Neural progenitor cell (in vitro differentiated cells): ENCODE measurements around the gene DRAXIN. TPM values are rescaled to one million over a fixed set of nuclear protein-coding genes. Genes with fewer than 3 reads are reported as not detected.

Source experiments
- DNase-seq: peaks from one replicate; pipeline ENCODE4 v3.0.0-alpha.2; 2016; ENCODE audit warnings: low spot score
- H2AFZ ChIP-seq: fragments of 200-600 bp; sonication (generic); replicated peaks from 2 replicates; pipeline ENCODE4 v1.6.1; 2016; ENCODE audit warnings: antibody characterized with exemption
- H3F3A ChIP-seq: fragments of 200-600 bp; sonication (generic); 2 replicates; pipeline ENCODE4 v1.6.1; 2016; ENCODE audit warnings: antibody characterized with exemption, low read depth
- H3K27ac ChIP-seq: fragments of 200-600 bp; sonication (generic); 2 replicates; pipeline ENCODE4 v1.5.1; 2016; ENCODE audit warnings: mild to moderate bottlenecking
- H3K27me3 ChIP-seq: fragments of 200-600 bp; sonication (generic); 2 replicates; pipeline ENCODE4 v1.6.1; 2016; ENCODE audit warnings: mild to moderate bottlenecking, moderate library complexity
- H3K36me3 ChIP-seq: fragments of 200-600 bp; sonication (generic); 2 replicates; pipeline ENCODE4 v1.5.1; 2016
- H3K4me1 ChIP-seq: fragments of 200-600 bp; sonication (generic); 2 replicates; pipeline ENCODE4 v1.6.1; 2016; ENCODE audit warnings: mixed run types
- H3K4me2 ChIP-seq: fragments of 200-600 bp; sonication (generic); 2 replicates; pipeline ENCODE4 v1.6.1; 2016
- H3K4me3 ChIP-seq: fragments of 200-600 bp; sonication (generic); 2 replicates; pipeline ENCODE4 v1.5.1; 2016
- H3K79me2 ChIP-seq: fragments of 200-600 bp; sonication (generic); 2 replicates; pipeline ENCODE4 v1.6.1; 2016; ENCODE audit warnings: low read depth
- H3K9ac ChIP-seq: fragments of 200-600 bp; sonication (generic); 2 replicates; pipeline ENCODE4 v1.6.1; 2016
- H3K9me3 ChIP-seq: fragments of 200-600 bp; sonication (generic); 2 replicates; pipeline ENCODE4 v1.5.1; 2016; ENCODE audit warnings: low read depth
- H4K20me1 ChIP-seq: fragments of 200-600 bp; sonication (generic); 2 replicates; pipeline ENCODE4 v1.6.1; 2016; ENCODE audit warnings: low read depth
- H3K27ac Mint-ChIP-seq: 3 replicates; pipeline ENCODE4 v1.8.0; 2021; ENCODE audit warnings: mixed read lengths
- H3K27me3 Mint-ChIP-seq: 2 replicates; pipeline ENCODE4 v1.8.0; 2022; ENCODE audit warnings: low read depth, mild to moderate bottlenecking, inconsistent platforms, moderate library complexity, mixed read lengths; ENCODE audit not compliant: insufficient read depth
- H3K36me3 Mint-ChIP-seq: 3 replicates; pipeline ENCODE4 v1.8.0; 2021; ENCODE audit warnings: mixed read lengths
- H3K4me1 Mint-ChIP-seq: 3 replicates; pipeline ENCODE4 v1.8.0; 2021; ENCODE audit warnings: mixed read lengths
- H3K4me3 Mint-ChIP-seq: 3 replicates; pipeline ENCODE4 v1.8.0; 2021; ENCODE audit warnings: mild to moderate bottlenecking, moderate library complexity, mixed read lengths
- H3K9me3 Mint-ChIP-seq: 3 replicates; pipeline ENCODE4 v1.8.0; 2020; ENCODE audit warnings: mixed read lengths
- EZH2 ChIP-seq: fragments of 200-600 bp; sonication (generic); IDR thresholded peaks from 2 replicates; pipeline ENCODE4 v1.6.1; 2017; ENCODE audit warnings: antibody characterized with exemption, mild to moderate bottlenecking, moderate library complexity
- EZH2phosphoT487 ChIP-seq: fragments of 200-600 bp; sonication (generic); IDR thresholded peaks from 2 replicates; pipeline ENCODE4 v1.6.1; 2017; ENCODE audit warnings: antibody characterized with exemption
- total RNA-seq: library from RNA; depleted of rRNA; stranded (reverse); fragments of >200 nt; gene quantifications from 2 replicates; pipeline ENCODE4 v1.2.3, GENCODE V29; 2015; ENCODE audit warnings: low replicate concordance
- TF ChIP-seq, protein P1 (sequence below): fragments of 200-600 bp; sonication (generic); IDR thresholded peaks from 2 replicates; pipeline ENCODE4 v1.5.1; 2017; ENCODE audit warnings: antibody characterized with exemption, mild to moderate bottlenecking

Gene DRAXIN
- total RNA-seq, 1 donor from 2014 or later = 27.1 TPM

DNA sequence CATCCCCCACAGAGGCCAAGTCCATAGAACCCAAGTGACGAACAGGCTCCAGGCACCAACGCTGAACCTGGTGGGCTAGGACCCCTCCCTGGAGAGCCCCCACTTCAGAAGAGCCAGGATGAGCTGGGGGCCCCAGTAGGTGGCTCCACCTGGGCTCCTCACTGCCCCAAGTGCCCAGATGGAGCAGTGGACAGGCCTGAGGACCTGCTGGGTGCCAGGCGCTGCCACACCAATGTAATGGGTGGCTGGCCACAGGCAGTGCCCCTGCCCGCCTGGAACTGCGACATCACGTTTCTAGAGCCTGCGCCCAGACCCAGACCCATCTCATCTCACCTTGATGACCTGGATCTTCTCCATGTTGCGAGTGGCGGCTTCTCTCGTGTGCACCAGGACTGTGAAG lies 16.2 kb upstream of the DRAXIN start:
- Mint-ChIP-seq H3K4me1 (peaks cover 7% of the 10 kb centered on the region), H3K9me3 (no peaks in the 10 kb centered on the region), H3K27me3 (peaks cover 2% of the 10 kb centered on the region), H3K4me3 (no peak overlapping the region), H3K27ac (no peak overlapping the region), H3K36me3 (peaks cover 12% of the 10 kb centered on the region)
- H2AFZ ChIP-seq = no peak overlapping the region
- TF ChIP-seq EZH2phosphoT487 (no peak), EZH2 (no peak)
- TF ChIP-seq, protein P1, sequence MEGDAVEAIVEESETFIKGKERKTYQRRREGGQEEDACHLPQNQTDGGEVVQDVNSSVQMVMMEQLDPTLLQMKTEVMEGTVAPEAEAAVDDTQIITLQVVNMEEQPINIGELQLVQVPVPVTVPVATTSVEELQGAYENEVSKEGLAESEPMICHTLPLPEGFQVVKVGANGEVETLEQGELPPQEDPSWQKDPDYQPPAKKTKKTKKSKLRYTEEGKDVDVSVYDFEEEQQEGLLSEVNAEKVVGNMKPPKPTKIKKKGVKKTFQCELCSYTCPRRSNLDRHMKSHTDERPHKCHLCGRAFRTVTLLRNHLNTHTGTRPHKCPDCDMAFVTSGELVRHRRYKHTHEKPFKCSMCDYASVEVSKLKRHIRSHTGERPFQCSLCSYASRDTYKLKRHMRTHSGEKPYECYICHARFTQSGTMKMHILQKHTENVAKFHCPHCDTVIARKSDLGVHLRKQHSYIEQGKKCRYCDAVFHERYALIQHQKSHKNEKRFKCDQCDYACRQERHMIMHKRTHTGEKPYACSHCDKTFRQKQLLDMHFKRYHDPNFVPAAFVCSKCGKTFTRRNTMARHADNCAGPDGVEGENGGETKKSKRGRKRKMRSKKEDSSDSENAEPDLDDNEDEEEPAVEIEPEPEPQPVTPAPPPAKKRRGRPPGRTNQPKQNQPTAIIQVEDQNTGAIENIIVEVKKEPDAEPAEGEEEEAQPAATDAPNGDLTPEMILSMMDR = no peak
- H3K9ac ChIP-seq = no peak overlapping the region
- H3F3A ChIP-seq = peaks cover 9% of the 10 kb centered on the region
- H3K4me2 ChIP-seq = no peak overlapping the region
- no peaks in the 10 kb centered on the region for H3K36me3 ChIP-seq
- peaks cover 38% of the 10 kb centered on the region for H4K20me1 ChIP-seq
- no peaks in the 10 kb centered on the region for H3K4me1 ChIP-seq
- H3K27ac ChIP-seq = no peak overlapping the region
- no peak for DNase-seq
- H3K9me3 ChIP-seq = no peaks in the 10 kb centered on the region
- H3K27me3 ChIP-seq = no peaks in the 10 kb centered on the region
- H3K4me3 ChIP-seq = no peak overlapping the region
- peaks cover 27% of the 10 kb centered on the region for H3K79me2 ChIP-seq

DNA sequence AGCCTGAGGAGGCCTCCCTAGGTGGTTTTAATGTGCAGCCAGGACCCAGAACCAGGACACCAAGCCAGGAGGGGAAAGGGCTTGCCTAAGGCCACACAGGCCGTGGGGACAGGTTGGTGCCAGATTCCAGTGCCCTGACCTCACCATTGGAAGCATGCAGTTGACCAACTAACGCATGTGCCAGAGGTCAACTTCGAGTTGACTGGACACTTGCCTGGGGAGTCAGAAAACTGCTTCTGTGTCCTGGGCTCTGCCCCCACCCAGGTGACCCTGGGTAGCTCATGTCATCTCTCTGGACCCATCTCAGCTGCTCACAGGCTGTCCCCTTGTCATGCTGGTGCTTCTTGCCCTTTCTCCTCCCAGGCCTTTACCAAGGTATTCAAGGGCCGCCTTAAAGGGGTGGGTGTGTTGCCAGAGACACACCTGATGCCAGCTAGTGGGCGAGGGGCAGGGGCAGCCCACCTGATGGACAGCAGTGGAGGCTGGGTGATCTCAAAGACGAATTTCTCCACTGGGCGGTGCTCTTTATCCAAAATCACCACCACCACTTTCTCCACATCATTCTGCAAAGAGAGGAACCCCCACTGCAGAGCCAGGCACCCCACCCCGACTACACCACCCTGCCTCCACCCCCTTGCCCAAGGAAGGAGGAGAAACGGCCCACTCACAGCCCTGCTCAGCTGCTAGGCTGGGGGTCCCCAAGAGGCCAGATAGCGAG lies 15.0 kb upstream of the DRAXIN start:
- Histone ChIP-seq H3K27ac (no peak overlapping the region), H3K4me2 (no peak overlapping the region), H2AFZ (no peak overlapping the region), H3K4me1 (peaks cover under 1% of the 10 kb centered on the region), H3K9ac (no peak overlapping the region), H3K36me3 (no peaks in the 10 kb centered on the region), H3K27me3 (no peaks in the 10 kb centered on the region), H3K79me2 (peaks cover 31% of the 10 kb centered on the region), H3F3A (peaks cover 21% of the 10 kb centered on the region), H4K20me1 (peaks cover 42% of the 10 kb centered on the region), H3K9me3 (no peaks in the 10 kb centered on the region), H3K4me3 (no peak overlapping the region)
- no peak for DNase-seq
- no peak overlapping the region for H3K4me3 Mint-ChIP-seq
- no peaks in the 10 kb centered on the region for H3K9me3 Mint-ChIP-seq
- TF ChIP-seq, protein P1 = peak; percentile 16
- no peak for TF ChIP-seq EZH2phosphoT487
- no peak for TF ChIP-seq EZH2
- H3K27me3 Mint-ChIP-seq = peaks cover 2% of the 10 kb centered on the region
- peaks cover 10% of the 10 kb centered on the region for H3K36me3 Mint-ChIP-seq
- no peak overlapping the region for H3K27ac Mint-ChIP-seq
- peaks cover 8% of the 10 kb centered on the region for H3K4me1 Mint-ChIP-seq

DNA sequence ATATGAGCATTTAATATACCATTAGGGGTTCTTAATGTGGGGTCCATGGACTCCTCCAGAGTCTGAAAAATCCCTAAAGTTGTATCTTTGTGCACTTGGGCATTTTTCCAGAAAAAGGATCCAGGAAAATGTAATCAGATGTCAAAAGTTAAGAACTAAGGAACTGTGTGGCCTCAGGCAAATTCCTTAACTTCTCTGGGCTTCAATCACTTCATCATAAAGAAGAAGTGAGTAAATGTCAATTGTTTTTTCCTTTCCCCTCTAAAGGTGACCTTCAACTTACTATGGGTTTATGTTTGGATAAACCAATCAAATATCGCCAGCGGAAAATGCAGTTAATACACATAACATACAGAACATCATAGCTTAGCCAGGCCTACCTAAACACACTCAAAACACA lies 13.1 kb upstream of the DRAXIN start:
- Histone ChIP-seq H3K4me3 (no peak overlapping the region), H3K9ac (no peak overlapping the region), H3K36me3 (no peaks in the 10 kb centered on the region), H3K4me2 (no peak overlapping the region), H3K27ac (no peak overlapping the region), H3F3A (peaks cover 39% of the 10 kb centered on the region), H3K9me3 (no peaks in the 10 kb centered on the region), H3K4me1 (peaks cover 17% of the 10 kb centered on the region), H3K27me3 (no peaks in the 10 kb centered on the region), H2AFZ (no peak overlapping the region), H4K20me1 (peaks cover 57% of the 10 kb centered on the region), H3K79me2 (peaks cover 31% of the 10 kb centered on the region)
- Mint-ChIP-seq H3K36me3 (peaks cover 7% of the 10 kb centered on the region), H3K4me3 (peak overlapping the region; percentile 59), H3K4me1 (peaks cover 22% of the 10 kb centered on the region), H3K27me3 (peaks cover 5% of the 10 kb centered on the region), H3K27ac (no peak overlapping the region), H3K9me3 (no peaks in the 10 kb centered on the region)
- no peak for TF ChIP-seq EZH2
- TF ChIP-seq EZH2phosphoT487 = no peak
- TF ChIP-seq, protein P1 = no peak
- no peak for DNase-seq
